GM21515 (cell line): ENCODE data around the gene BCL10.

Experiments used
- ATAC-seq: cut with Tn5 transposase; IDR thresholded peaks from one replicate; pipeline ENCODE4 v1.9.1; 2021; ENCODE audit not compliant: unreplicated experiment

The BCL10 gene

DNA sequence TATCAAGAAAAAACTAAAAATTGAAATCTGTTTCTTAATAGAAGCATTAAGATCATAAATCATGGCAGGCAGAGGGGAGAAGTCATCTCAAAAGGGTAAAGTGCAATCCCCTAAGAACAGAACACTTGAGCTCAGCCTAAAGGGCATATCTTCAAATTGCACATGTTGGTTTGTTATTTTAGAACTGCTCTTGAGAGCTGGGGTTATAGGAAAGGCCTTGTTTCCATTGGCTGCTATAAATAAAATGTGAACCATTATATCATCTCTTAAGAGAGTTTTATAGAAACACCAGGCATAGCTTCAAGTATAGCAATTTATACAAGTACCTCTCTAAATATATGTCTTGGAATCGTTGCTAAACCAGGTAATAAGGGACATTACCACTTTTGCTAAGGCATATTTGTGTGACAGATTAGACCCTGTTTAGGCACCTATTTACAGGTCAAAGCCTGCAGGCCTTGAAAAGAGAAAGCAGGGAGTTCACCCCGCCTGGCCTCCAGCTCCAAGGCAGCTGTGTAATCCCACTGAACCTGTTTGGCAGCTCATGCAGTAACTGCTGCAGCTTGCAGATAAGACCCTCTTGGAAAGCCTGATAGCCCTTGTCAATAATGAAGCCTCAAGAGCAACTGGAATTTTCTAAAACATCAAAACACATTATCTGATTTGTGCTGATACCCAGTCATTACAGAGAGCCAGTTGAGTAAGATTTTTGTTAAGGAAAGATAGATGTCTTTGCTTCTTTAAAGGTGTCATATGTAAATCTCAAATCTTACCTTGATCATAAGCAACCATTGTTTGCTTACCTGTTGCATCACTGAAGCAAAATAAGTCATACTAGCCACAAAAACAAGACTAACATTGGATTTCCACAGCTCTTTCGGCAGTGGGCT is 51.5 kb downstream of the BCL10 start:
- ATAC-seq = no peak

- no peak for ATAC-seq
Observed at GRCh38 chr1:85224295-85224694, 52.1 kb downstream of the BCL10 start.

- ATAC-seq = no peak
Observed at GRCh38 chr1:85223334-85223733, 53.1 kb downstream of the BCL10 start.

GRCh38 chr1:85220756-85221201 is 55.7 kb downstream of the BCL10 start:
- no peak for ATAC-seq

DNA sequence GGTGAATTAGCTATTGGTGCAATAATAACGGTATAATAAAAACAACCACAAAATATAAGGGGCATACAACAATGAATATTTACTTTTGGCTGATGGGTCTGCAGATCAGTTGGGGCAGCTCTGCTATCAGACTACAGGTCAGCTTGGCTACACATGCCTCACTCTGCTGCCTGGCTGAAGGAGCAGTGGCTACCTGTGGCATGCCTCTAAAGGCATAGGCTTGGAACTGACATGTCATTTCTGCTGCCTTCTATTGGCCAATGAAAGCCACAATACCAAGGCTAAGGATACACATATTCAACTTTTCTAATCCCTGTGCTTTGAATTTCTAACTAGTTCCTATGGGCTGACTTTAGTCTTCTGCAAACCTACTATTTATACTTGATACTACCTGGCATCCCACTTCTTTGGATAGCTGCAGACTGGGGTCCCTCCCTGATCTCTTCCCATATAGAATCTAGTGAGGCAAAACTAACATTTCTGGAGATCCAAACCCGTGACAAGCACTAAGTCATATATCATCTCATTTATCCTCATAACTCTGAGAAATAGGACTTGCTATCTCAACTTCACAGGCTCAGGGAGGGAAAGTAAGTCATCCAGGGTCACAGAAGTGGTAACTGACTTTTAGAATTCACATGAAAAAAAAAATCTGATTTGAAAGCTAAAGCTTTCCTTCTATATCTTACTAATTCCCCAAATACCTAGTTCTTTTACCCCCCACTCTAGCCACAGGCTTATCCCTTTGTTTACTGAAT is 56.4 kb downstream of the BCL10 start:
- ATAC-seq = no peak

DNA sequence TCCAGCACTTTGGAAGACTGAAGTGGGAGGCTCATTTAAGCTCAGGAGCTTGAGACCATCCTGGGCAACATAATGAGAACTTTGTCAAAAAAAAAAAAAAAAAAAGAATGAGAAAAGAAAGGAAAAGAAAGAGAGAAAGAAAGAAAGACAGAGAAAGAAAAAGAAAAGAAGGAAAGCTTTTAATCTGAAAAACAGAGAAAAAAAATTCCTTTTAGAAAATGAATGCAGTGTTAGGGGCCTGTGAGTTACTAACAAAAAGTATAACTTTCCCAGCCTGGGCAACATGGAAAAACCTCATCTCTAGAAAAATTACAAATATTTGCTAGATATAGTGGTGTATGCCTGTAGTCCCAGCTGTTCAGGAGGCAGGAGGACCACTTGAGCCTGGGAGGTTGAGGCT is 59.7 kb downstream of the BCL10 start:
- ATAC-seq = no peak
